HepG2 (cell line): Measurements from ENCODE around the gene CPPED1. TPM values are rescaled to one million over a fixed set of nuclear protein-coding genes. Genes with fewer than 3 reads are reported as not detected.
A peak's percentile ranks its signal among the peaks of the same experiment; 100 is the strongest.

Source experiments
- ATF7-NPFF ChIP-seq: sonication (generic); formaldehyde crosslinking; IDR thresholded peaks from 2 replicates; pipeline ENCODE4 v1.8.1; 2023; ENCODE audit warnings: mild to moderate bottlenecking, low read depth, missing genetic modification reagents, moderate library complexity
- E2F1 ChIP-seq: sonication (generic); formaldehyde crosslinking; IDR thresholded peaks from 2 replicates; pipeline ENCODE4 v1.5.0; 2020; ENCODE audit warnings: missing genetic modification reagents
- ETS1 ChIP-seq: sonication (generic); formaldehyde crosslinking; IDR thresholded peaks from 2 replicates; pipeline ENCODE4 v1.4.0; 2020; ENCODE audit warnings: missing genetic modification reagents
- JUND ChIP-seq: sonication (generic); formaldehyde crosslinking; IDR thresholded peaks from 2 replicates; pipeline ENCODE4 v1.8.0; 2022; ENCODE audit warnings: mild to moderate bottlenecking, missing genetic modification reagents
- KIAA2018 ChIP-seq: sonication (generic); formaldehyde crosslinking; IDR thresholded peaks from 2 replicates; pipeline ENCODE4 v1.5.0; 2020; ENCODE audit warnings: mild to moderate bottlenecking, missing genetic modification reagents, borderline replicate concordance
- MEF2D ChIP-seq: sonication (generic); formaldehyde crosslinking; IDR thresholded peaks from 2 replicates; pipeline ENCODE4 v1.5.1; 2020; ENCODE audit warnings: mild to moderate bottlenecking, missing genetic modification reagents
- MLX ChIP-seq: IDR thresholded peaks from 2 replicates; pipeline ENCODE4 v1.6.1; 2016
- MTF2 ChIP-seq: sonication (generic); formaldehyde crosslinking; IDR thresholded peaks from 2 replicates; pipeline ENCODE4 v1.5.0; 2020; ENCODE audit warnings: missing genetic modification reagents, borderline replicate concordance
- TFDP2 ChIP-seq: sonication (generic); formaldehyde crosslinking; IDR thresholded peaks from 2 replicates; pipeline ENCODE4 v1.4.0; 2020; ENCODE audit warnings: missing genetic modification reagents
- TMF1 ChIP-seq: sonication (generic); formaldehyde crosslinking; IDR thresholded peaks from 2 replicates; pipeline ENCODE4 v1.8.1; 2022; ENCODE audit warnings: low read depth, missing genetic modification reagents
- ZNF17 ChIP-seq: sonication (generic); formaldehyde crosslinking; IDR thresholded peaks from 2 replicates; pipeline ENCODE4 v1.5.0; 2020; ENCODE audit warnings: mild to moderate bottlenecking, missing genetic modification reagents
- ZNF205 ChIP-seq: IDR thresholded peaks from 2 replicates; pipeline ENCODE4 v1.6.1; 2018; ENCODE audit warnings: missing biosample characterization, missing genetic modification reagents
- ZNF207 ChIP-seq: fragments of 450-650 bp; IDR thresholded peaks from 2 replicates; pipeline ENCODE4 v1.6.1; 2016; ENCODE audit warnings: antibody characterized with exemption, borderline replicate concordance
- ZNF24 ChIP-seq: fragments of 450-650 bp; IDR thresholded peaks from 2 replicates; pipeline ENCODE4 v1.6.1; 2017; ENCODE audit warnings: antibody characterized with exemption, mild to moderate bottlenecking
- ZNF274 ChIP-seq: sonication (generic); formaldehyde crosslinking; IDR thresholded peaks from 2 replicates; pipeline ENCODE4 v1.5.1; 2020; ENCODE audit warnings: mild to moderate bottlenecking, missing genetic modification reagents
- ZNF879 ChIP-seq: sonication (generic); formaldehyde crosslinking; IDR thresholded peaks from 2 replicates; pipeline ENCODE4 v1.8.1; 2023; ENCODE audit warnings: missing genetic modification reagents
- ZSCAN31 ChIP-seq: sonication (generic); formaldehyde crosslinking; IDR thresholded peaks from 2 replicates; pipeline ENCODE4 v1.5.0; 2020; ENCODE audit warnings: low read depth, mild to moderate bottlenecking, missing genetic modification reagents
- polyA plus RNA-seq, 8 experiments: library from polyadenylated mRNA; depleted of rRNA in 3 of 8; stranded (reverse) in 7 of 8; unstranded in 1 of 8; fragments of >200 nt; fragmentation: Illumina TruSeq in 4 of 8; extraction: Trizol in 4 of 8; gene quantifications; 2 replicates each; pipeline versions ENCODE4 v1.2.1 to v1.2.3, GENCODE V29; 2011 to 2016; ENCODE audit warnings: low read depth in 4 of 8, missing spikeins in 1 of 8, mixed read lengths in 1 of 8; ENCODE audit not compliant: insufficient read depth in 1 of 8
- total RNA-seq, 5 experiments: library from RNA; depleted of rRNA; stranded (reverse); fragments of >200 nt; fragmentation: Illumina TruSeq; extraction: Trizol; gene quantifications; 2 replicates each; pipeline ENCODE4 v1.2.3, GENCODE V29; 2016; ENCODE audit warnings: low read depth in 1 of 5

Gene CPPED1
- total and polyA plus RNA-seq, 2 of the 13 experiments (the other 11 are each of a cell fraction or from before 2014, with no cell fraction given) = 66.6 to 71.3 TPM

GRCh38 chr16:12613131-12613991 lies 190.3 kb downstream of the CPPED1 start (continued):
- TF ChIP-seq ZNF879 (no peak), ZNF274 (no peak), ATF7-NPFF (CRISPR knock-in tag) (no peak), ZNF24 (peak; percentile 76; the same call in 1 of the 2 replicates), ZNF205 (CRISPR knock-in tag) (peak; percentile 50; the same call in 1 of the 2 replicates), ETS1 (CRISPR knock-in tag) (no peak), MTF2 (no peak), TFDP2 (CRISPR knock-in tag) (peak; percentile 37), TMF1 (CRISPR knock-in tag) (no peak), E2F1 (CRISPR knock-in tag) (peak; percentile 22; the same call in 1 of the 2 replicates), KIAA2018 (CRISPR knock-in tag) (no peak), MEF2D (CRISPR knock-in tag) (peak; percentile 82; the same call in 1 of the 2 replicates), JUND (CRISPR knock-in tag) (peak; percentile 94), ZNF17 (CRISPR knock-in tag) (no peak), ZNF207 (no peak), MLX (peak; percentile 22; the same call in 1 of the 2 replicates), ZSCAN31 (CRISPR knock-in tag) (no peak)
